K562 (cell line): Measurements from ENCODE around the gene TMEM245. TPM values are rescaled to one million over a fixed set of nuclear protein-coding genes. Genes with fewer than 3 reads are reported as not detected.

Source experiments
- ATAC-seq: fragments of 200-7000 bp; cut with Tn5 transposase; 3 replicates; pipeline ENCODE4 v1.9.1; 2020; ENCODE audit warnings: moderate library complexity
- BruUV-seq: library from RNA; stranded (reverse); fragments of 400-500 nt; replicated peaks from 2 replicates; lab custom pipeline; 2021; lab: Mats Ljungman, UMichigan
- CTCF ChIA-PET: fragments of 300-600 bp; formaldehyde crosslinking; extraction: SDS; loops from one replicate; lab custom pipeline; 2021; ENCODE audit warnings: low intra/inter-chr PET ratio; lab: Yijun Ruan, JAX
- POLR2A ChIA-PET: fragments of 300-600, 350-650 bp; sonication (Branson Sonifier 250); formaldehyde crosslinking; extraction: SDS; loops from one replicate; lab custom pipeline; 2021; ENCODE audit warnings: antibody characterized with exemption, inconsistent platforms; lab: Yijun Ruan, JAX
- DNase-seq, 4 experiments: peaks; one replicate each; pipeline versions ENCODE4 v3.0.0 to v3.0.0-alpha.2; 2011 to 2018; ENCODE audit warnings: low spot score in 3 of 4, mixed read lengths in 3 of 4; ENCODE audit errors: extremely low read depth in 1 of 4
- FAIRE-seq: peaks from 2 replicates; lab custom pipeline; 2011; peaks lifted over from hg19 to GRCh38; lab: Jason Lieb, UNC
- H2AFZ ChIP-seq: 2 replicates; pipeline ENCODE4 v1.6.0; 2011; ENCODE audit warnings: low read depth, low read length, control low read depth, inconsistent platforms
- H3K27ac ChIP-seq: fragments of 200-600 bp; 3 replicates; pipeline ENCODE4 v1.8.0; 2011; ENCODE audit warnings: low read depth, mild to moderate bottlenecking, control low read depth, inconsistent platforms, low read length, moderate library complexity, mixed read lengths; ENCODE audit errors: extremely low read depth
- H3K27me3 ChIP-seq, 2 experiments: fragments of 300-600 bp in 1 of 2; 2 replicates in 1 of 2; 3 replicates in 1 of 2; pipeline versions ENCODE4 v1.6.0 to v1.8.0; 2011; ENCODE audit warnings: inconsistent platforms in 2 of 2, low read length in 2 of 2, mild to moderate bottlenecking in 1 of 2, mixed read lengths in 1 of 2, moderate library complexity in 1 of 2; ENCODE audit not compliant: control insufficient read depth in 2 of 2, insufficient read depth in 2 of 2
- H3K36me3 ChIP-seq: fragments of 300-600 bp; 3 replicates; pipeline ENCODE4 v1.8.0; 2011; ENCODE audit warnings: mild to moderate bottlenecking, low read length, inconsistent platforms; ENCODE audit not compliant: control insufficient read depth, insufficient read depth
- H3K4me1 ChIP-seq, 2 experiments: fragments of 200-600 bp in 1 of 2; replicated peaks in 1 of 2; 2 replicates in 1 of 2; 3 replicates in 1 of 2; pipeline versions ENCODE4 v1.5.1 to v1.8.0; 2011; ENCODE audit warnings: inconsistent platforms in 2 of 2, low read length in 2 of 2, mild to moderate bottlenecking in 1 of 2, mixed read lengths in 1 of 2, moderate library complexity in 1 of 2; ENCODE audit not compliant: control insufficient read depth in 2 of 2, insufficient read depth in 2 of 2
- H3K4me2 ChIP-seq: 2 replicates; pipeline ENCODE4 v1.6.1; 2011; ENCODE audit warnings: low read length, control low read depth, inconsistent platforms, mixed read lengths; ENCODE audit not compliant: insufficient read depth
- H3K4me3 ChIP-seq: fragments of 200-600 bp; sonication (generic), shearing (Covaris generic); 2 replicates; pipeline ENCODE4 v1.5.1; 2016; ENCODE audit warnings: control low read depth, inconsistent platforms
- H3K79me2 ChIP-seq: fragments of 200-600 bp; 3 replicates; pipeline ENCODE4 v1.8.0; 2011; ENCODE audit warnings: low read length, inconsistent platforms; ENCODE audit not compliant: control insufficient read depth, insufficient read depth
- H3K9ac ChIP-seq, 2 experiments: 2 replicates each; pipeline versions ENCODE4 v1.6.0 to v1.6.1; 2011; ENCODE audit warnings: low read depth in 2 of 2, low read length in 2 of 2, control low read depth in 1 of 2, inconsistent platforms in 1 of 2, mild to moderate bottlenecking in 1 of 2, mixed read lengths in 1 of 2; ENCODE audit not compliant: insufficient read depth in 1 of 2
- H3K9me1 ChIP-seq: one replicate; pipeline ENCODE4 v1.6.0; 2011; ENCODE audit warnings: inconsistent platforms, mild to moderate bottlenecking, low read length, moderate library complexity; ENCODE audit not compliant: control insufficient read depth, insufficient read depth
- H3K9me3 ChIP-seq: replicated peaks from 2 replicates; pipeline ENCODE4 v1.5.1; 2011; ENCODE audit warnings: low read depth, low read length, inconsistent platforms; ENCODE audit not compliant: control insufficient read depth, insufficient read depth
- H4K20me1 ChIP-seq: replicated peaks from 2 replicates; pipeline ENCODE4 v1.6.1; 2011; ENCODE audit warnings: low read length, inconsistent platforms, mixed read lengths; ENCODE audit not compliant: control insufficient read depth, insufficient read depth
- CREB1 ChIP-seq, 2 experiments: sonication (generic) in 1 of 2; formaldehyde crosslinking in 1 of 2; IDR thresholded peaks; 2 replicates each; pipeline versions ENCODE4 v1.6.1 to v1.8.0; 2012 to 2022; ENCODE audit warnings: inconsistent platforms in 1 of 2, mild to moderate bottlenecking in 1 of 2, missing genetic modification reagents in 1 of 2, moderate library complexity in 1 of 2
- ELF1 ChIP-seq: fragments of 200-800 bp; sonication (Bioruptor generic); IDR thresholded peaks from 2 replicates; pipeline ENCODE4 v1.6.1; 2016; ENCODE audit warnings: missing genetic modification characterization, missing compliant biosample characterization
- HDAC1 ChIP-seq, 2 experiments: fragments of 450-650 bp; IDR thresholded peaks; 2 replicates each; pipeline ENCODE4 v1.6.1; 2016 to 2017; ENCODE audit warnings: inconsistent platforms in 1 of 2, mild to moderate bottlenecking in 1 of 2, moderate library complexity in 1 of 2
- KDM2B ChIP-seq: fragments of 250-450 bp; sonication (Bioruptor Pico); IDR thresholded peaks from 2 replicates; pipeline ENCODE4 v1.8.0; 2021; ENCODE audit warnings: mild to moderate bottlenecking, moderate library complexity
- KLF13 ChIP-seq: fragments of 450-650 bp; IDR thresholded peaks from 2 replicates; pipeline ENCODE4 v1.6.1; 2016; ENCODE audit warnings: missing genetic modification characterization, low read depth, mild to moderate bottlenecking, missing compliant biosample characterization, moderate library complexity, borderline replicate concordance
- NONO ChIP-seq, 2 experiments: fragments of 200-400 bp in 1 of 2; fragments of 450-650 bp in 1 of 2; formaldehyde crosslinking in 1 of 2; IDR thresholded peaks; 2 replicates each; pipeline ENCODE4 v1.6.1; 2017; ENCODE audit warnings: low read depth in 2 of 2, mild to moderate bottlenecking in 2 of 2, moderate library complexity in 2 of 2, low read length in 1 of 2
- NR2C1 ChIP-seq, 2 experiments: fragments of 450-650 bp; IDR thresholded peaks; 2 replicates each; pipeline ENCODE4 v1.6.1; 2017; ENCODE audit warnings: mild to moderate bottlenecking in 2 of 2, antibody characterized with exemption in 1 of 2, inconsistent platforms in 1 of 2, missing compliant biosample characterization in 1 of 2, missing genetic modification characterization in 1 of 2
- PML ChIP-seq: IDR thresholded peaks from 2 replicates; pipeline ENCODE4 v1.6.1; 2012; ENCODE audit warnings: low read length, inconsistent platforms
- SP1 ChIP-seq: sonication (generic); formaldehyde crosslinking; IDR thresholded peaks from 2 replicates; pipeline ENCODE4 v1.8.1; 2022; ENCODE audit warnings: mild to moderate bottlenecking, missing genetic modification reagents
- THRAP3 ChIP-seq: fragments of 450-650 bp; IDR thresholded peaks from 2 replicates; pipeline ENCODE4 v1.6.1; 2016; ENCODE audit warnings: mild to moderate bottlenecking, inconsistent platforms, borderline replicate concordance
- ZNF224 ChIP-seq: sonication (generic); formaldehyde crosslinking; IDR thresholded peaks from 2 replicates; pipeline ENCODE4 v1.8.0; 2022; ENCODE audit warnings: mild to moderate bottlenecking, missing genetic modification reagents
- ZNF408 ChIP-seq: fragments of 250-450 bp; sonication (Bioruptor Pico); IDR thresholded peaks from 2 replicates; pipeline ENCODE4 v1.4.0; 2020; ENCODE audit warnings: low read depth, mild to moderate bottlenecking, moderate library complexity
- WGBS: fragments of 100-300 bp; shearing (Covaris generic); methylation state at CpG from one replicate; pipeline ENCODE4 v1.1.6; 2016; ENCODE audit warnings: low coverage, mixed read lengths; ENCODE audit not compliant: insufficient coverage; ENCODE audit errors: missing lambda C conversion rate; 5-methylcytosine and 5-hydroxymethylcytosine counted together
- in situ Hi-C: fragments of 300-500 bp; cut with MboI; formaldehyde crosslinking; loops from 4 replicates; pipeline ENCODE4 v1.15.0; 2018; ENCODE audit warnings: inconsistent platforms, mixed read lengths
- intact Hi-C: fragments of 100-400 bp; cut with micrococcal nuclease; formaldehyde crosslinking; loops from 2 replicates; pipeline ENCODE4 v1.14.2; 2022
- polyA plus RNA-seq, 8 experiments: library from polyadenylated mRNA; depleted of rRNA in 4 of 8; stranded (reverse) in 5 of 8; unstranded in 3 of 8; fragments of >200 nt; fragmentation: Nextera tagmentation in 2 of 8; fragmentation: Illumina TruSeq in 1 of 8; extraction: Ambion mirVana in 2 of 8; extraction: Trizol in 1 of 8; gene quantifications; 2 replicates each; pipeline versions ENCODE4 v1.2.1 to v1.2.3, GENCODE V29; 2011 to 2014; ENCODE audit warnings: inconsistent platforms in 1 of 8, missing spikeins in 1 of 8
- total RNA-seq, 7 experiments: library from RNA; depleted of rRNA in 6 of 7; stranded (reverse); fragments of >200 nt in 6 of 7; fragmentation: Illumina TruSeq in 2 of 7; extraction: Trizol in 2 of 7; gene quantifications; 2 replicates each; pipeline versions ENCODE4 v1.2.1 to v1.2.3, GENCODE V29; 2011 to 2021; ENCODE audit warnings: low replicate concordance in 1 of 7
- TF ChIP-seq, protein P1 (sequence below): fragments of 250-450 bp; sonication (Bioruptor Pico); IDR thresholded peaks from 2 replicates; pipeline ENCODE4 v1.6.1; 2021; ENCODE audit warnings: mild to moderate bottlenecking

Gene TMEM245
- total and polyA plus RNA-seq, 9 of the 15 experiments (the other 6 are each of a cell fraction or from before 2014, with no cell fraction given), result 8.5 to 43.2 (median 24.3) TPM

DNA sequence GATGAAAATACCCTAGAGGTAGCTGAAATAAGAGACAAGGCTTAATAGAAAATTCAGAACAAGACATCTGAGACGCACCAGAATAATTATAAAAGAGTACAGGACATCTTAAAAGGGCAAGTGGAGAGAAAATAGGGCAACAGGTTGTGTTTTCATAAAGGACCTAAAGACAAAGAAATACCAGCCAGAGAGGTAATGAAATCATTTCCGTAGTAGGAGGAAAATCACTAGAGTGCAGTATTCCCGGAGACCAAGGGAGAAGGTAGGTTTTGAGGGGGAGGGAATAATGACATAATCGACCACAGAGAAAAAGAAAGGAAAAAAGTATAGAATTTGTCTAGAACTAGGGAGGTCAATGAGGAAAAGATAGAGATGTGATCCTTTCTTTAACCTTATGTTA is 80.2 kb downstream of the TMEM245 start:
- POLR2A ChIA-PET, result no interaction called here
- Histone ChIP-seq H3K4me2 (no peak overlapping the region), H3K9ac (no peak overlapping the region), H4K20me1 (no peaks in the 10 kb centered on the region), H3K27me3 (no peaks in the 10 kb centered on the region), H3K79me2 (no peaks in the 10 kb centered on the region), H2AFZ (no peak overlapping the region), H3K9me1 (no peaks in the 10 kb centered on the region), H3K9me3 (no peaks in the 10 kb centered on the region), H3K36me3 (peaks cover 82% of the 10 kb centered on the region), H3K4me3 (no peak overlapping the region), H3K27ac (peak overlapping the region; percentile 27; the same call in 1 of the 3 replicates), H3K4me1 (peaks cover 0 to 3% of the 10 kb centered on the region in 2 experiments; a peak in 2 of 5 replicates)
- intact Hi-C loops, result no loop called here
- CTCF ChIA-PET, result no interaction called here
- DNase-seq (no peak), FAIRE-seq (no peak), ATAC-seq (no peak)
- BruUV-seq, result no TSS peak
- in situ Hi-C loops, result no loop called here
- TF ChIP-seq HDAC1 (IDR thresholded peaks at IDR 0.05), result no peak
- no peak for TF ChIP-seq KDM2B (CRISPR knock-in tag)
- no peak for TF ChIP-seq KLF13 (tag)
- no peak for TF ChIP-seq SP1
- no peak for TF ChIP-seq PML
- no peak for TF ChIP-seq THRAP3
- TF ChIP-seq NONO (IDR thresholded peaks at IDR 0.05; ENCODE audit: low read depth in 2 of 2, low read length in 1 of 2), result no peak
- TF ChIP-seq CREB1 (IDR thresholded peaks at IDR 0.05), result no peak
- TF ChIP-seq CREB1 (CRISPR knock-in tag; IDR thresholded peaks at IDR 0.05), result no peak
- TF ChIP-seq, protein P1, sequence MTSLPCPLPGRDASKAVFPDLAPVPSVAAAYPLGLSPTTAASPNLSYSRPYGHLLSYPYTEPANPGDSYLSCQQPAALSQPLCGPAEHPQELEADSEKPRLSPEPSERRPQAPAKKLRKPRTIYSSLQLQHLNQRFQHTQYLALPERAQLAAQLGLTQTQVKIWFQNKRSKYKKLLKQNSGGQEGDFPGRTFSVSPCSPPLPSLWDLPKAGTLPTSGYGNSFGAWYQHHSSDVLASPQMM (CRISPR knock-in tag), result no peak
- no peak for TF ChIP-seq ELF1 (tag)
- TF ChIP-seq ZNF408 (CRISPR knock-in tag), result no peak
- TF ChIP-seq ZNF224, result no peak
- no peak for TF ChIP-seq NR2C1 (IDR thresholded peaks at IDR 0.05)
- no peak for TF ChIP-seq NR2C1 (tag; IDR thresholded peaks at IDR 0.05)
- WGBS, result 75% methylated on average over 4 of the region's 4 CpGs
